Effector CD4-positive, alpha-beta T cell (primary cell): ENCODE results near the gene ATP1B4.

Source experiments
- DNase-seq: peaks from one replicate; pipeline ENCODE4 v3.0.0-alpha.2; 2020

ATP1B4 gene

DNA sequence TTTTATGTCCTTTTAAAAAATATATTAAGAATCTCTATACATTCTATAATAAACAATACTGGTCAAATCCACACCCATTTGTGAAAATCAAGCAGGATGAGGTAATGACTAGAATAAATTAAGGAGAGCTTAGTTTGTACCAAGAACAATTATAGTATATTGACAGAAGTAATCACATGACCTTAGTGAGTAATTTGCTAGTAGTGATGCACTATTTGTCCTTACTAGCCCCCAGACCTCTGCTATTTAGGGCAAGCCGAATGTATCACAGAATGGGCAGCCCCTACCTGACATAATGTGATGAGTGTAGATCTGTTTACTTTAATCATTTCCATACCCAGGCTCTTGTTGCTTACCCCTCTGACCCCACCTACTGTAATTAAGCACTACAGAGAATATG is 15.8 kb downstream of the ATP1B4 start:
- DNase-seq, result no peak

- DNase-seq, result no peak
Measured at GRCh38 chrX:120378570-120378969, 16.7 kb downstream of the ATP1B4 start.

DNA sequence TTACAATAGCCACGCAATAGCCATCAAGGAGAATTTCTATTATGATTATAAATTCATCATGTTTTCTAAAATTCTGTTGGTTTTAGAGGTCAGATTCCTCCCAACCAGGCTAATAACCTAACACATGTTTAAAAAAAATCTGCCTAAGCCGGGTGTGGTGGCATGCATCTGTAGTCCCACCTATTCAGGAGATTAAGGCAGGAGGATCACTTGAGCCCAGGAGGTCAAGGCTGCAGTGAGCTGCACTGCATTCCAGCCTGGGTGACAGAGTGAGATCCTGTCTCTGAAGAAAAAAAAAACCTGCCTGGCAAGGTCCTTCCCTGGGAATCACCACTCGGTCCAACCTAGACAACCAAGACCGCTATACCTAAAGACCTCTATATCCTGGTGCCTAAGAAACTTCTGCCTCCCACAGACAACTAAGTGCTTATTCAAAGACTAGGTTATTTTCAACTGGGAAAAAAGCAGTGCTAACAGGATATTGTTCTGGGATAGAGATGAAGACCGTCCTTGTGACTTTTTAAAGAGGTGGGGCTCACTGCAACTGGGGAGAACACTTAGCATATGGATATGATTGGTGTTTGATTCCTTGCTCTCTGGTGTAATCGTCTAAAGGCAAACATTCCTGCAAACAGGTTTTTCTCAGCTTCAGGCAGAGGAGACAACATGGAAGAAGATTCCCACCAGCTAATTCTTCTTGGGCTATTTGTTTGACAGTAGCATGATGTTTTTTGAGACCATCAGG is 18.2 kb downstream of the ATP1B4 start:
- DNase-seq, result no peak

GRCh38 chrX:120380699-120381098 is 18.8 kb downstream of the ATP1B4 start:
- no peak for DNase-seq

DNA sequence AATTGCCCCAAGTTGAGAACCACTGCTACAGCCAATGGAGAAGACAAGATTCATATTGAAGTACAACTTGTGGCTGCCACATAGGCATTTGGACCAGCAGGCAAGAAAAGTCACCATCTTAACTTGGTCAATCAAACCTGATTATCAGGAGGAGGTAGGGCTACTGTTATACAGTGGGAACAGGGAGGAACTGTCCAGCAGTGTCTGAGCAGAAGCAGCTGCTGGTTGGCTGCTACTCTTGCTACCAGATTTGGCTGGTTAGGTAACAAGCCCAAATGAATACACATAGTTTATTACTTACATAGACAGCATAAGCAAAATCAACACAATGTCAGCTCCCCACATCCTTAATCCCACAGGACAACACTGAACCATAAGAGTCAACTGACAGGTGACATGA is 39.4 kb downstream of the ATP1B4 start:
- DNase-seq, result no peak

GRCh38 chrX:120402369-120402768 is 40.5 kb downstream of the ATP1B4 start:
- DNase-seq, result no peak

DNA sequence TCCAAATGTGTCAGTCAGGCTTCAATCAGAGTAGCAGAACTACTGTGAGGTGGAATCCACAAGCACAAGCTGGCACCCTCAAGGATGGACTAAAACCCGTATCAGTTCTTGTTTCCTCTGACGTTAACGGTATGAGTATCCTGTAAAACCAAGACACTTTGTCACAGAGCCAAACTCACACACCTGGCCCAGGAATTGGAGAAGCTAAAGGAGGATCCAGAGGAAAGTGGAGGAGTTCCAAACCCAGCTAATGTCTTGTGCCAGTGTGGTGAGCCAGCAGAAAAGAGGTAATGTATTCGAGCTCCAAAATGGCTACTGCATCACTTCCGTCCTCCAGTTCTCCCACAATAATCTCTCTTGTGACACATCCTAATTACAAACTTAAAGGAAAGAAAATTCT is 44.7 kb downstream of the ATP1B4 start:
- DNase-seq, result no peak

GRCh38 chrX:120408168-120408567 is 46.3 kb downstream of the ATP1B4 start:
- no peak for DNase-seq

- DNase-seq, result no peak
Measured at GRCh38 chrX:120419463-120419862, 57.6 kb downstream of the ATP1B4 start.

GRCh38 chrX:120426599-120426998 is 64.7 kb downstream of the ATP1B4 start:
- no peak for DNase-seq

GRCh38 chrX:120428309-120428708 is 66.4 kb downstream of the ATP1B4 start:
- DNase-seq, result no peak

DNA sequence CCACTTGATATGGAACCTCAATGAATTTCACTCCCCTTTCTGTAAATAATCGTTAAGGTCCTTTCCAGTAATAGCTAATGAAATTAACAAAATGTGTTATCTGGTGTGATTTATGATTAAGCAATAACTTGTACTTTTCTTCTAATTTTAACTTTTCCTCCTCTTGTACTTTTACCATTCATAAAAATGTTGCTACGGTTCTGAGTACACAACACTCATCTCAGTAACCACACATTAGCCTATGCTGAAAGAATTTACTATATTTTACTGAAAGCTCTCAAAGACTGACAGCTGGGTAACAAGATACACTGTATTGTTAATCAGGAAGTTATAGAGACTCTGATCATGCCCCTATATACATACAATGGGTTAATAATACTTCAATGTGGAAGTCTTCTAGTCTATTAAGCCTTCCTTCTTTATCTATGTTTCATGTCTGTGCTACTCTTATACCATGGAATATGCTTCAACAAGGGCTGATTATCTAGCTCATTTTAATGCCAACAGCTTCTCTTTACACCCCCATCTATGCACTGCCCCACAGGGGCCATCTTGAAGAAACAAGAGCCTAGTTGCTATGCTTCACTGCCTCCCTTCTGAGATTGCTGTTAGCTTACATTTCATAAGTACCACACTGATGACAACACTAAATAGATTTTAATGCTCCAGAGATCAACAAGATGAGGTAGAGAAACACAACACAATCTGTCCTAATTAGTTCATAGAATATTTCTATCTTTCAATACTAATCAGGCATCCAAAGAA is 68.1 kb downstream of the ATP1B4 start:
- DNase-seq, result no peak
